B cell (primary cell): ENCODE results near the gene PACSIN1. TPM values are rescaled to one million over a fixed set of nuclear protein-coding genes. Genes with fewer than 3 reads are reported as not detected.

ENCODE experiments used
- ATAC-seq: fragments of 200-7000 bp; cut with Tn5 transposase; one replicate; pipeline ENCODE4 v1.10.0; 2021; ENCODE audit warnings: low read depth, mild to moderate bottlenecking, moderate number of reproducible peaks, moderate library complexity
- CTCF ChIA-PET: fragments of 350-600 bp; sonication (Branson Sonifier 250); formaldehyde crosslinking; loops from one replicate; lab custom pipeline; 2021; ENCODE audit warnings: antibody characterized with exemption, inconsistent platforms; lab: Charles Lee
- POLR2A ChIA-PET: fragments of 350-600 bp; sonication (Branson Sonifier 250); formaldehyde crosslinking; loops from one replicate; lab custom pipeline; 2021; ENCODE audit warnings: antibody characterized with exemption; lab: Charles Lee
- DNase-seq: peaks from one replicate; pipeline ENCODE4 v3.0.0; 2013
- H2AFZ ChIP-seq: 2 replicates; pipeline ENCODE4 v1.6.1; 2012; ENCODE audit warnings: mild to moderate bottlenecking, low read depth, low read length; ENCODE audit not compliant: insufficient read depth, poor library complexity, severe bottlenecking
- H3K27ac ChIP-seq, 2 donors: 1 replicate in 1 of 2; 2 replicates in 1 of 2; pipeline ENCODE4 v1.5.1; 2012 to 2013; ENCODE audit warnings: low read length in 2 of 2, mild to moderate bottlenecking in 2 of 2, moderate library complexity in 1 of 2
- H3K27me3 ChIP-seq, 4 experiments: fragments of 200-600 bp in 1 of 4; sonication (generic) in 1 of 4; replicated peaks in 1 of 4; 1 replicate in 2 of 4; 2 replicates in 2 of 4; pipeline versions ENCODE4 v1.6.1 to v1.7.0; 2013 to 2016; ENCODE audit warnings: low read length in 3 of 4, mild to moderate bottlenecking in 2 of 4, mixed read lengths in 1 of 4, moderate library complexity in 1 of 4; ENCODE audit not compliant: insufficient read depth in 4 of 4, control insufficient read depth in 3 of 4; ENCODE audit errors: control extremely low read depth in 1 of 4
- H3K36me3 ChIP-seq, 2 experiments: replicated peaks in 1 of 2; 1 replicate in 1 of 2; 2 replicates in 1 of 2; pipeline versions ENCODE4 v1.6.1 to v1.7.1; 2013; ENCODE audit warnings: low read length in 1 of 2; ENCODE audit not compliant: insufficient read depth in 2 of 2, control insufficient read depth in 1 of 2; ENCODE audit errors: control extremely low read depth in 1 of 2, extremely low read depth in 1 of 2
- H3K4me1 ChIP-seq, 2 donors: fragments of 200-600 bp in 1 of 2; sonication (generic) in 1 of 2; 1 replicate in 1 of 2; 2 replicates in 1 of 2; pipeline versions ENCODE4 v1.5.1 to v1.6.1; 2013 to 2017; ENCODE audit warnings: low read length in 2 of 2; ENCODE audit not compliant: control insufficient read depth in 2 of 2, insufficient read depth in 2 of 2
- H3K4me2 ChIP-seq: replicated peaks from 2 replicates; pipeline ENCODE3; 2012; ENCODE audit warnings: mild to moderate bottlenecking, low read depth, low read length; ENCODE audit not compliant: poor library complexity, severe bottlenecking
- H3K4me3 ChIP-seq, 5 experiments: fragments of 200-600 bp in 1 of 5; sonication (generic) in 1 of 5; 1 replicate in 3 of 5; 2 replicates in 2 of 5; pipeline versions ENCODE4 v1.5.1 to v1.7.0; 2011 to 2016; ENCODE audit warnings: low read length in 4 of 5, mild to moderate bottlenecking in 4 of 5, low read depth in 2 of 5, control low read depth in 1 of 5, moderate library complexity in 1 of 5; ENCODE audit not compliant: insufficient read depth in 1 of 5; ENCODE audit errors: control extremely low read depth in 1 of 5, extremely low read depth in 1 of 5
- H3K79me2 ChIP-seq: fragments of 200-600 bp; sonication (generic); one replicate; pipeline ENCODE4 v1.6.0; 2016; ENCODE audit warnings: low read length; ENCODE audit not compliant: control insufficient read depth, insufficient read depth
- H3K9ac ChIP-seq: fragments of 200-600 bp; sonication (generic); 2 replicates; pipeline ENCODE4 v1.6.1; 2017; ENCODE audit warnings: mild to moderate bottlenecking, low read length, moderate library complexity
- H3K9me3 ChIP-seq, 3 donors: one replicate each; pipeline versions ENCODE4 v1.6.1 to v1.7.1; 2013; ENCODE audit warnings: low read length in 2 of 3; ENCODE audit not compliant: control insufficient read depth in 2 of 3, insufficient read depth in 1 of 3; ENCODE audit errors: control extremely low read depth in 1 of 3
- H4K20me1 ChIP-seq: 2 replicates; pipeline ENCODE4 v1.6.0; 2012; ENCODE audit warnings: mild to moderate bottlenecking, low read length; ENCODE audit not compliant: insufficient read depth, control insufficient read depth, poor library complexity, severe bottlenecking
- H3K27ac Mint-ChIP-seq: one replicate; pipeline ENCODE4 v1.8.0; 2021; ENCODE audit warnings: mixed read lengths
- H3K27me3 Mint-ChIP-seq: one replicate; pipeline ENCODE4 v1.8.0; 2021; ENCODE audit warnings: mixed read lengths
- H3K4me1 Mint-ChIP-seq: one replicate; pipeline ENCODE4 v1.8.0; 2021; ENCODE audit warnings: mixed read lengths
- H3K4me3 Mint-ChIP-seq: one replicate; pipeline ENCODE4 v1.8.0; 2021; ENCODE audit warnings: mixed read lengths
- H3K9me3 Mint-ChIP-seq: one replicate; pipeline ENCODE4 v1.8.0; 2022; ENCODE audit warnings: mixed read lengths; ENCODE audit not compliant: insufficient read depth
- CTCF ChIP-seq: fragments of 200-600 bp; IDR thresholded peaks from one replicate; pipeline ENCODE4 v1.8.0; 2022; ENCODE audit warnings: antibody characterized with exemption, mild to moderate bottlenecking
- EZH2 ChIP-seq: IDR thresholded peaks from 2 replicates; pipeline ENCODE4 v1.6.1; 2012; ENCODE audit warnings: borderline replicate concordance, low read depth, mild to moderate bottlenecking, moderate library complexity, low read length; ENCODE audit not compliant: insufficient read depth, poor library complexity, severe bottlenecking
- WGBS: methylation state at CpG from one replicate; pipeline ENCODE4 v1.1.5; 2013; ENCODE audit warnings: missing lambda C conversion rate; ENCODE audit not compliant: insufficient coverage; 5-methylcytosine and 5-hydroxymethylcytosine counted together
- intact Hi-C: fragments of 100-400 bp; cut with micrococcal nuclease; formaldehyde crosslinking; loops from one replicate; pipeline ENCODE4 v1.10.0; 2022
- polyA plus RNA-seq: library from polyadenylated mRNA; depleted of rRNA; stranded (reverse); fragments of >200 nt; gene quantifications from 2 replicates; pipeline ENCODE4 v1.2.3, GENCODE V29; 2012
- total RNA-seq, 2 donors: library from RNA; stranded (reverse); fragments of 120-200 nt in 1 of 2; gene quantifications; 1 replicate in 1 of 2; 2 replicates in 1 of 2; pipeline versions ENCODE4 v1.2.3 to v1.2.4, GENCODE V29; 2013 to 2022

The PACSIN1 gene
- total and polyA plus RNA-seq, 2 donors (not counting 1 experiment from before 2014, with no cell fraction given), result 0.18 to 0.20 TPM

- no peak overlapping the region for H3K27ac Mint-ChIP-seq
- DNase-seq (no peak), ATAC-seq (no peak)
- POLR2A ChIA-PET, result no interaction called here
- H3K4me1 Mint-ChIP-seq, result no peaks in the 10 kb centered on the region
- H3K9me3 Mint-ChIP-seq, result no peaks in the 10 kb centered on the region
- Histone ChIP-seq H3K79me2 (no peaks in the 10 kb centered on the region), H3K9ac (no peak overlapping the region), H3K9me3 (peaks cover 0 to 3% (median 0%) of the 10 kb centered on the region in 3 donors), H3K27me3 (peaks cover 0 to 12% (median 2%) of the 10 kb centered on the region in 4 experiments), H4K20me1 (no peaks in the 10 kb centered on the region), H3K36me3 (no peaks in the 10 kb centered on the region), H3K27ac (no peak overlapping the region), H3K4me3 (no peak overlapping the region), H2AFZ (no peak overlapping the region), H3K4me2 (no peak overlapping the region), H3K4me1 (no peaks in the 10 kb centered on the region)
- intact Hi-C loops, result no loop called here
- no peak overlapping the region for H3K4me3 Mint-ChIP-seq
- peaks cover 3% of the 10 kb centered on the region for H3K27me3 Mint-ChIP-seq
- 80% methylated on average over 2 of the region's 12 CpGs for WGBS
- CTCF ChIA-PET, result no interaction called here
- TF ChIP-seq EZH2 (no peak), CTCF (no peak)
Observed at GRCh38 chr6:34568341-34569201, 102.7 kb downstream of the PACSIN1 start.

GRCh38 chr6:34569361-34569973, 103.6 kb downstream of the PACSIN1 start:
- POLR2A ChIA-PET, result no interaction called here
- Histone ChIP-seq H3K27ac (no peak overlapping the region), H3K9me3 (no peaks in the 10 kb centered on the region), H3K4me3 (no peak overlapping the region), H3K9ac (no peak overlapping the region), H3K4me2 (no peak overlapping the region), H4K20me1 (no peaks in the 10 kb centered on the region), H3K36me3 (no peaks in the 10 kb centered on the region), H3K79me2 (no peaks in the 10 kb centered on the region), H2AFZ (no peak overlapping the region), H3K27me3 (peaks cover 0 to 12% (median 2%) of the 10 kb centered on the region in 4 experiments), H3K4me1 (no peaks in the 10 kb centered on the region)
- Mint-ChIP-seq H3K27me3 (peaks cover 3% of the 10 kb centered on the region), H3K9me3 (no peaks in the 10 kb centered on the region), H3K4me1 (no peaks in the 10 kb centered on the region), H3K4me3 (no peak overlapping the region), H3K27ac (no peak overlapping the region)
- no peak for DNase-seq
- intact Hi-C loops, result no loop called here
- WGBS, result 81% methylated on average over 2 of the region's 5 CpGs
- TF ChIP-seq EZH2 (no peak), CTCF (no peak)
- CTCF ChIA-PET, result no interaction called here
- no peak for ATAC-seq
